Liver (tissue), 9 donors: ENCODE data around the gene GATD1. TPM values are rescaled to one million over a fixed set of nuclear protein-coding genes. Genes with fewer than 3 reads are reported as not detected.

Experiments used
- DNase-seq: peaks from one replicate; pipeline ENCODE4 v3.0.0-alpha.2; 2017; ENCODE audit warnings: low spot score
- H3K27ac ChIP-seq, 2 donors: one replicate each; pipeline ENCODE4 v1.7.0; 2013; ENCODE audit warnings: inconsistent platforms in 2 of 2, low read length in 2 of 2, control low read depth in 1 of 2, low read depth in 1 of 2, mild to moderate bottlenecking in 1 of 2
- H3K27me3 ChIP-seq, 4 donors: one replicate each; pipeline versions ENCODE4 v1.6.1 to v1.7.0; 2013; ENCODE audit warnings: low read length in 3 of 4, inconsistent platforms in 1 of 4, mild to moderate bottlenecking in 1 of 4, moderate library complexity in 1 of 4; ENCODE audit not compliant: control insufficient read depth in 4 of 4, insufficient read depth in 4 of 4
- H3K36me3 ChIP-seq, 4 donors: one replicate each; pipeline versions ENCODE4 v1.6.1 to v1.7.0; 2013; ENCODE audit warnings: low read length in 3 of 4, mild to moderate bottlenecking in 3 of 4, low read depth in 1 of 4, moderate library complexity in 1 of 4; ENCODE audit not compliant: control insufficient read depth in 4 of 4, insufficient read depth in 3 of 4
- H3K4me1 ChIP-seq, 4 donors: one replicate each; pipeline versions ENCODE4 v1.6.1 to v1.7.0; 2013; ENCODE audit warnings: low read length in 3 of 4, mild to moderate bottlenecking in 3 of 4, moderate library complexity in 1 of 4; ENCODE audit not compliant: control insufficient read depth in 4 of 4, insufficient read depth in 4 of 4
- H3K4me3 ChIP-seq, 3 donors: one replicate each; pipeline versions ENCODE4 v1.6.1 to v1.7.0; 2013; ENCODE audit warnings: low read length in 3 of 3, control low read depth in 1 of 3, low read depth in 1 of 3, mild to moderate bottlenecking in 1 of 3
- H3K9ac ChIP-seq, 2 donors: one replicate each; pipeline ENCODE4 v1.7.0; 2013; ENCODE audit warnings: low read length in 2 of 2, mild to moderate bottlenecking in 2 of 2, moderate library complexity in 2 of 2, control low read depth in 1 of 2, low read depth in 1 of 2
- H3K9me3 ChIP-seq, 4 donors: one replicate each; pipeline versions ENCODE4 v1.6.1 to v1.7.0; 2013; ENCODE audit warnings: low read length in 3 of 4; ENCODE audit not compliant: control insufficient read depth in 4 of 4
- ATF3 ChIP-seq: IDR thresholded peaks from 2 replicates; pipeline ENCODE4 v1.6.1; 2016; ENCODE audit warnings: antibody characterized with exemption
- EGR1 ChIP-seq, 2 donors: IDR thresholded peaks; 2 replicates each; pipeline ENCODE4 v1.6.1; 2016 to 2018; ENCODE audit warnings: antibody characterized with exemption in 2 of 2, low read depth in 2 of 2
- FOXA1 ChIP-seq: IDR thresholded peaks from 2 replicates; pipeline ENCODE4 v1.6.1; 2016; ENCODE audit warnings: antibody characterized with exemption
- FOXA2 ChIP-seq: IDR thresholded peaks from 2 replicates; pipeline ENCODE4 v1.6.1; 2016; ENCODE audit warnings: antibody characterized with exemption
- GABPA ChIP-seq, 2 donors: IDR thresholded peaks in 1 of 2; conservative IDR thresholded peaks in 1 of 2; 2 replicates each; pipeline ENCODE4 v1.6.1; 2016; ENCODE audit warnings: antibody characterized with exemption in 2 of 2, mild to moderate bottlenecking in 1 of 2, moderate library complexity in 1 of 2
- HNF4A ChIP-seq, 2 donors: conservative IDR thresholded peaks; 2 replicates each; pipeline ENCODE4 v1.6.1; 2016; ENCODE audit warnings: antibody characterized with exemption in 2 of 2, mild to moderate bottlenecking in 2 of 2
- HNF4G ChIP-seq: IDR thresholded peaks from 2 replicates; pipeline ENCODE4 v1.6.1; 2016; ENCODE audit warnings: antibody characterized with exemption
- JUND ChIP-seq, 2 donors: IDR thresholded peaks; 2 replicates each; pipeline ENCODE4 v1.6.1; 2016; ENCODE audit warnings: antibody characterized with exemption in 2 of 2
- MAX ChIP-seq: IDR thresholded peaks from 2 replicates; pipeline ENCODE4 v1.6.1; 2016; ENCODE audit warnings: antibody characterized with exemption
- NR2F2 ChIP-seq: IDR thresholded peaks from 2 replicates; pipeline ENCODE4 v1.6.1; 2016; ENCODE audit warnings: antibody characterized with exemption
- RAD21 ChIP-seq, 2 donors: IDR thresholded peaks; 2 replicates each; pipeline ENCODE4 v1.6.1; 2016; ENCODE audit warnings: antibody characterized with exemption in 2 of 2, mild to moderate bottlenecking in 2 of 2
- RXRA ChIP-seq, 2 donors: IDR thresholded peaks; 2 replicates each; pipeline ENCODE4 v1.6.1; 2017 to 2018; ENCODE audit warnings: antibody characterized with exemption in 2 of 2, mild to moderate bottlenecking in 1 of 2
- SP1 ChIP-seq: IDR thresholded peaks from 2 replicates; pipeline ENCODE4 v1.6.1; 2018; ENCODE audit warnings: antibody characterized with exemption, mild to moderate bottlenecking
- TAF1 ChIP-seq: conservative IDR thresholded peaks from 2 replicates; pipeline ENCODE4 v1.6.1; 2016; ENCODE audit warnings: antibody characterized with exemption, mild to moderate bottlenecking
- YY1 ChIP-seq: IDR thresholded peaks from 2 replicates; pipeline ENCODE4 v1.6.1; 2016; ENCODE audit warnings: antibody characterized with exemption, mild to moderate bottlenecking
- ZBTB33 ChIP-seq: IDR thresholded peaks from 2 replicates; pipeline ENCODE4 v1.6.1; 2016; ENCODE audit warnings: antibody characterized with exemption
- WGBS: extraction: QIAGEN DNeasy Blood & Tissue Kit; methylation state at CpG from one replicate; pipeline ENCODE4 v1.1.7; 2013; 5-methylcytosine and 5-hydroxymethylcytosine counted together
- polyA plus RNA-seq, 2 donors: library from polyadenylated mRNA; stranded (reverse) in 1 of 2; unstranded in 1 of 2; fragments of 200-250 nt in 1 of 2; fragments of >200 nt in 1 of 2; fragmentation: Nextera tagmentation in 1 of 2; extraction: Ambion mirVana in 1 of 2; gene quantifications; one replicate each; pipeline versions ENCODE4 v1.2.1 to v1.2.3, GENCODE V29; 2013 to 2015
- total RNA-seq, 2 donors: library from RNA; depleted of rRNA; stranded (reverse); fragments of >200 nt; gene quantifications; one replicate each; pipeline ENCODE4 v1.2.3, GENCODE V29; 2014
- TF ChIP-seq, protein P1 (sequence below): fragments of 150-350 bp; IDR thresholded peaks from 2 replicates; pipeline ENCODE4 v1.5.1; 2017; ENCODE audit warnings: improper control_type of control experiment, low read depth, low read length; ENCODE audit not compliant: missing input control
- TF ChIP-seq, protein P2 (sequence below): IDR thresholded peaks from 2 replicates; pipeline ENCODE4 v1.6.1; 2016; ENCODE audit warnings: antibody characterized with exemption, mild to moderate bottlenecking
- donor health status: healthy.
- donor health status: healthy.
- donor health status: healthy.
- donor health status: healthy.
- donor health status: healthy.

Gene GATD1
- total and polyA plus RNA-seq, 4 donors, result 22.7 to 37.2 (median 24.6) TPM

DNA sequence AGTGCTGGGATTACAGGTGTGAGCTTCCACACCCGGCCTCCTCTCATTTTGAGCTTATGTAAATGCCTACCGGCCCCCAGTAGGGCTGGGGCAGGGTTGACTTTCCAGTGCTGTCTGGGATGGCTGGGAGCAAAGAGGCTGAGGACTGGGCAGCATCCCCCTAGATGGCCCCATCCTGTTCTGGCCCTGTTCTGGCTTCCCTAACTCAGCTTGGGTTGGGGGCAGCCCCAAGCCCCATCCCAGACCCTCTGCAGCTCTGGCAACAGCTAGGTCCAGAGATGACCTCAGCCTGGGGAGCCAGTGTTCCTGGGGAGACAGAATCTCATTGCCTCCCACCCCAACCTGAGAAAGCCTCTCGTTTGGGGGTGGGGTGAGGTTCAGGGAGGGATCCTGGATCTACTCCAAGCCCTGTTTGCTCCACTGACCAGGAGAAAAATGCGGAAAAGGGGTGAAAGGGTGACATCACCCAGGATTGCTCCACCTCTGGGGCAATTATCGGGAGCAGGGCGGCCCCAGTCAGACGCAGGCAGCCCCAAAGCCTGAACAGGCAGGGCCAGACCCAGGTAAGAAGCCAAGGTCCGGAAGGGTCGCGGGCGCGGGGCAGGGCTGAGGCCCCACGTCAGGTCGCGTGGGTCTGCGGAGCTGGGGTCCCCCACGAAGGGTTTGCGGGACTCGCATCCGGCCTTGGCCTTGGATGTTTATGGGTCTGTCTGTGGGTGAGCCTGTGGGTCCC lies 41.3 kb upstream of the GATD1 start, which contains the start of gene PNPLA2:
Gene PNPLA2, plus strand, starts transcription at position 519 of the 733 bp plus-strand sequence. CDS start 805 bp downstream, outside the sequence.
- peak within 1 kb of the TSS; percentile 52 to 99 (median 98) for H3K4me3 ChIP-seq
- H3K27me3 ChIP-seq, result no peaks in the 10 kb centered on the region
- H3K27ac ChIP-seq, result peak within 1 kb of the TSS; percentile 87 to 95
- peak within 1 kb of the TSS in 1 of 2 donors; percentile 60 for H3K9ac ChIP-seq
- DNase-seq, result no peak
- H3K4me1 ChIP-seq, result peaks cover 17 to 40% (median 30%) of the 10 kb centered on the region in 4 donors
- H3K9me3 ChIP-seq, result no peaks in the 10 kb centered on the region
- peaks cover 0 to 11% (median 2%) of the 10 kb centered on the region in 4 donors for H3K36me3 ChIP-seq
- no peak for TF ChIP-seq RAD21 (IDR thresholded peaks at IDR 0.05)
- TF ChIP-seq GABPA (IDR thresholded peaks at IDR 0.05 in 1 of 2, conservative IDR thresholded peaks at IDR 0.05 in 1 of 2), result no peak
- peak; percentile 24 for TF ChIP-seq SP1
- no peak for TF ChIP-seq EGR1 (IDR thresholded peaks at IDR 0.05; ENCODE audit: low read depth in 2 of 2)
- no peak for TF ChIP-seq YY1
- no peak for TF ChIP-seq FOXA1
- TF ChIP-seq, protein P1, sequence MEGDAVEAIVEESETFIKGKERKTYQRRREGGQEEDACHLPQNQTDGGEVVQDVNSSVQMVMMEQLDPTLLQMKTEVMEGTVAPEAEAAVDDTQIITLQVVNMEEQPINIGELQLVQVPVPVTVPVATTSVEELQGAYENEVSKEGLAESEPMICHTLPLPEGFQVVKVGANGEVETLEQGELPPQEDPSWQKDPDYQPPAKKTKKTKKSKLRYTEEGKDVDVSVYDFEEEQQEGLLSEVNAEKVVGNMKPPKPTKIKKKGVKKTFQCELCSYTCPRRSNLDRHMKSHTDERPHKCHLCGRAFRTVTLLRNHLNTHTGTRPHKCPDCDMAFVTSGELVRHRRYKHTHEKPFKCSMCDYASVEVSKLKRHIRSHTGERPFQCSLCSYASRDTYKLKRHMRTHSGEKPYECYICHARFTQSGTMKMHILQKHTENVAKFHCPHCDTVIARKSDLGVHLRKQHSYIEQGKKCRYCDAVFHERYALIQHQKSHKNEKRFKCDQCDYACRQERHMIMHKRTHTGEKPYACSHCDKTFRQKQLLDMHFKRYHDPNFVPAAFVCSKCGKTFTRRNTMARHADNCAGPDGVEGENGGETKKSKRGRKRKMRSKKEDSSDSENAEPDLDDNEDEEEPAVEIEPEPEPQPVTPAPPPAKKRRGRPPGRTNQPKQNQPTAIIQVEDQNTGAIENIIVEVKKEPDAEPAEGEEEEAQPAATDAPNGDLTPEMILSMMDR, result no peak
- TF ChIP-seq HNF4A (conservative IDR thresholded peaks at IDR 0.05), result no peak
- TF ChIP-seq ATF3, result peak; percentile 77
- no peak for TF ChIP-seq HNF4G
- peak; percentile 47 to 59 for TF ChIP-seq JUND (IDR thresholded peaks at IDR 0.05)
- TF ChIP-seq FOXA2, result no peak
- TF ChIP-seq, protein P2, sequence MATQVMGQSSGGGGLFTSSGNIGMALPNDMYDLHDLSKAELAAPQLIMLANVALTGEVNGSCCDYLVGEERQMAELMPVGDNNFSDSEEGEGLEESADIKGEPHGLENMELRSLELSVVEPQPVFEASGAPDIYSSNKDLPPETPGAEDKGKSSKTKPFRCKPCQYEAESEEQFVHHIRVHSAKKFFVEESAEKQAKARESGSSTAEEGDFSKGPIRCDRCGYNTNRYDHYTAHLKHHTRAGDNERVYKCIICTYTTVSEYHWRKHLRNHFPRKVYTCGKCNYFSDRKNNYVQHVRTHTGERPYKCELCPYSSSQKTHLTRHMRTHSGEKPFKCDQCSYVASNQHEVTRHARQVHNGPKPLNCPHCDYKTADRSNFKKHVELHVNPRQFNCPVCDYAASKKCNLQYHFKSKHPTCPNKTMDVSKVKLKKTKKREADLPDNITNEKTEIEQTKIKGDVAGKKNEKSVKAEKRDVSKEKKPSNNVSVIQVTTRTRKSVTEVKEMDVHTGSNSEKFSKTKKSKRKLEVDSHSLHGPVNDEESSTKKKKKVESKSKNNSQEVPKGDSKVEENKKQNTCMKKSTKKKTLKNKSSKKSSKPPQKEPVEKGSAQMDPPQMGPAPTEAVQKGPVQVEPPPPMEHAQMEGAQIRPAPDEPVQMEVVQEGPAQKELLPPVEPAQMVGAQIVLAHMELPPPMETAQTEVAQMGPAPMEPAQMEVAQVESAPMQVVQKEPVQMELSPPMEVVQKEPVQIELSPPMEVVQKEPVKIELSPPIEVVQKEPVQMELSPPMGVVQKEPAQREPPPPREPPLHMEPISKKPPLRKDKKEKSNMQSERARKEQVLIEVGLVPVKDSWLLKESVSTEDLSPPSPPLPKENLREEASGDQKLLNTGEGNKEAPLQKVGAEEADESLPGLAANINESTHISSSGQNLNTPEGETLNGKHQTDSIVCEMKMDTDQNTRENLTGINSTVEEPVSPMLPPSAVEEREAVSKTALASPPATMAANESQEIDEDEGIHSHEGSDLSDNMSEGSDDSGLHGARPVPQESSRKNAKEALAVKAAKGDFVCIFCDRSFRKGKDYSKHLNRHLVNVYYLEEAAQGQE, result no peak
- no peak for TF ChIP-seq TAF1
- no peak for TF ChIP-seq ZBTB33
- peak in 1 of 2 donors; percentile 34 for TF ChIP-seq RXRA (IDR thresholded peaks at IDR 0.05)
- TF ChIP-seq NR2F2, result no peak
- TF ChIP-seq MAX, result no peak
- WGBS, result 24% methylated on average over 20 of the region's 20 CpGs
